Osteoblast (primary cell): Measurements from ENCODE around the gene GPR156. TPM values are rescaled to one million over a fixed set of nuclear protein-coding genes. Genes with fewer than 3 reads are reported as not detected.
"Not testable (repeated sequence)": the region's sequence is repeated elsewhere in the genome, so short reads cannot be mapped to it uniquely, and the experiment has no call there.

Experiments used
- DNase-seq: peaks from one replicate; pipeline ENCODE4 v3.0.0; 2011; ENCODE audit warnings: low spot score, mixed read lengths; ENCODE audit not compliant: insufficient read length; ENCODE audit errors: missing footprints
- H2AFZ ChIP-seq: 2 replicates; pipeline ENCODE4 v1.6.0; 2011; ENCODE audit warnings: mild to moderate bottlenecking, low read length
- H3K27ac ChIP-seq: 2 replicates; pipeline ENCODE4 v1.5.1; 2011; ENCODE audit warnings: mild to moderate bottlenecking, low read depth, low read length, moderate library complexity
- H3K27me3 ChIP-seq: 2 replicates; pipeline ENCODE4 v1.6.0; 2012; ENCODE audit warnings: mild to moderate bottlenecking, control low read depth, inconsistent platforms, low read length, moderate library complexity; ENCODE audit not compliant: insufficient read depth
- H3K36me3 ChIP-seq: 2 replicates; pipeline ENCODE4 v1.5.1; 2011; ENCODE audit warnings: mild to moderate bottlenecking, low read length, control low read depth, moderate library complexity; ENCODE audit not compliant: insufficient read depth
- H3K4me1 ChIP-seq: 2 replicates; pipeline ENCODE4 v1.5.1; 2011; ENCODE audit warnings: mild to moderate bottlenecking, low read length, control low read depth, moderate library complexity; ENCODE audit not compliant: insufficient read depth
- H3K4me2 ChIP-seq: 2 replicates; pipeline ENCODE4 v1.6.0; 2011; ENCODE audit warnings: mild to moderate bottlenecking, low read length; ENCODE audit not compliant: insufficient read depth
- H3K4me3 ChIP-seq: fragments of 200-600 bp; sonication (generic); 3 replicates; pipeline ENCODE4 v1.5.1; 2012; ENCODE audit warnings: mild to moderate bottlenecking, low read length, inconsistent platforms; ENCODE audit not compliant: insufficient read depth
- H3K79me2 ChIP-seq: 2 replicates; pipeline ENCODE4 v1.6.0; 2012; ENCODE audit warnings: mild to moderate bottlenecking, low read length, control low read depth, inconsistent platforms; ENCODE audit not compliant: insufficient read depth
- H3K9me3 ChIP-seq: 2 replicates; pipeline ENCODE4 v1.5.1; 2011; ENCODE audit warnings: low read depth, low read length, control low read depth
- H4K20me1 ChIP-seq: 2 replicates; pipeline ENCODE4 v1.6.0; 2012; ENCODE audit warnings: mild to moderate bottlenecking, low read length, control low read depth; ENCODE audit not compliant: insufficient read depth
- total RNA-seq: library from RNA; depleted of rRNA; stranded (reverse); fragments of >200 nt; gene quantifications from 2 replicates; pipeline ENCODE4 v1.2.3, GENCODE V29; 2012
- TF ChIP-seq, protein P1 (sequence below): IDR thresholded peaks from 2 replicates; pipeline ENCODE4 v1.5.1; 2011; ENCODE audit warnings: mild to moderate bottlenecking, low read depth, low read length, moderate library complexity; ENCODE audit errors: extremely low read depth

Gene GPR156
- total RNA-seq, 1 donor = 1.4 TPM

DNA sequence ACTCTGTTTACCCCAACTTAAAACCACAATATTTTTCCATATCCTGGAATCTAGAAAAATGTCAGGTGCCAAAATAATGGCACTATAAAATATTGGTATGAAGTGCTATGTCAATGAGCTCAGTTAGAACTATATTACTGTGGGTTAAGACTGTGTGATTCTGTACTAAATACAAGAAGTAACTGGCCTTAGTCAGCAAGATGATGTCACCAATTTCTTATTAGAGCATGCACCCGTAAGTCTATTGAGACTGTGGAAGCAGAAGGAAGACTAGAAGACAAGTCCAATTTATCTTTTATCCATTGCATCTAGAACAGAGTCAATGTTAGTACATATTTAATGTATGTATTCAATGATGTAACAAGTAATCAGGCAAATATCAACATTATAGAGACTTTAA, 39.2 kb upstream of the GPR156 start:
- Histone ChIP-seq H3K9me3 (no peaks in the 10 kb centered on the region), H3K79me2 (no peaks in the 10 kb centered on the region), H3K27me3 (no peaks in the 10 kb centered on the region), H3K4me1 (peaks cover 6% of the 10 kb centered on the region), H3K4me2 (no peak overlapping the region), H3K4me3 (no peak overlapping the region), H4K20me1 (no peaks in the 10 kb centered on the region), H2AFZ (no peak overlapping the region), H3K36me3 (peaks cover 1% of the 10 kb centered on the region), H3K27ac (peak overlapping the region; percentile 29)
- DNase-seq = no peak
- TF ChIP-seq, protein P1, sequence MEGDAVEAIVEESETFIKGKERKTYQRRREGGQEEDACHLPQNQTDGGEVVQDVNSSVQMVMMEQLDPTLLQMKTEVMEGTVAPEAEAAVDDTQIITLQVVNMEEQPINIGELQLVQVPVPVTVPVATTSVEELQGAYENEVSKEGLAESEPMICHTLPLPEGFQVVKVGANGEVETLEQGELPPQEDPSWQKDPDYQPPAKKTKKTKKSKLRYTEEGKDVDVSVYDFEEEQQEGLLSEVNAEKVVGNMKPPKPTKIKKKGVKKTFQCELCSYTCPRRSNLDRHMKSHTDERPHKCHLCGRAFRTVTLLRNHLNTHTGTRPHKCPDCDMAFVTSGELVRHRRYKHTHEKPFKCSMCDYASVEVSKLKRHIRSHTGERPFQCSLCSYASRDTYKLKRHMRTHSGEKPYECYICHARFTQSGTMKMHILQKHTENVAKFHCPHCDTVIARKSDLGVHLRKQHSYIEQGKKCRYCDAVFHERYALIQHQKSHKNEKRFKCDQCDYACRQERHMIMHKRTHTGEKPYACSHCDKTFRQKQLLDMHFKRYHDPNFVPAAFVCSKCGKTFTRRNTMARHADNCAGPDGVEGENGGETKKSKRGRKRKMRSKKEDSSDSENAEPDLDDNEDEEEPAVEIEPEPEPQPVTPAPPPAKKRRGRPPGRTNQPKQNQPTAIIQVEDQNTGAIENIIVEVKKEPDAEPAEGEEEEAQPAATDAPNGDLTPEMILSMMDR = no peak

DNA sequence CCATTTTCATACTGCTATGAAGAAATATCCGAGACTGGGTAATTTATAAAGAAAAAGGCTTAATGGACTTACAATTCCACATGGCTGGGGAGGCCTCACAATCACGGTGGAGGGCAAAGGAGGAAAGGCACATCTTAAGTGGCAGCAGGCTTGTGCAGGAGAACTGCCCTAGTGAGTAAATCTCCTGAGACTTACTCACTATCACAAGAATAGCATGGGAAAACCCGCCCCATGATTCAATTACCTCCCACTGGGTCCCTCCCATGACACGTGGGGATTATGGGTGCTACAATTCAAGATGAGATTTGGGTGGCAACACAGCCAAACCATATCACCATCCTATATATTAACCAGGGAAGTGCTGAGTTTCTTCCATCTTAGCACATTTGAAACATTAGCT, 38.7 kb upstream of the GPR156 start:
- DNase-seq, H4K20me1 ChIP-seq, H3K36me3 ChIP-seq, H3K4me2 ChIP-seq, H2AFZ ChIP-seq, H3K27me3 ChIP-seq, H3K79me2 ChIP-seq, H3K9me3 ChIP-seq, H3K4me3 ChIP-seq, H3K4me1 ChIP-seq: not testable (repeated sequence)
- peak overlapping the region; percentile 29 for H3K27ac ChIP-seq

- H3K36me3 ChIP-seq = no peaks in the 10 kb centered on the region
- no peaks in the 10 kb centered on the region for H3K9me3 ChIP-seq
Measured at GRCh38 chr3:120311863-120312794, 27.1 kb upstream of the GPR156 start.

DNA sequence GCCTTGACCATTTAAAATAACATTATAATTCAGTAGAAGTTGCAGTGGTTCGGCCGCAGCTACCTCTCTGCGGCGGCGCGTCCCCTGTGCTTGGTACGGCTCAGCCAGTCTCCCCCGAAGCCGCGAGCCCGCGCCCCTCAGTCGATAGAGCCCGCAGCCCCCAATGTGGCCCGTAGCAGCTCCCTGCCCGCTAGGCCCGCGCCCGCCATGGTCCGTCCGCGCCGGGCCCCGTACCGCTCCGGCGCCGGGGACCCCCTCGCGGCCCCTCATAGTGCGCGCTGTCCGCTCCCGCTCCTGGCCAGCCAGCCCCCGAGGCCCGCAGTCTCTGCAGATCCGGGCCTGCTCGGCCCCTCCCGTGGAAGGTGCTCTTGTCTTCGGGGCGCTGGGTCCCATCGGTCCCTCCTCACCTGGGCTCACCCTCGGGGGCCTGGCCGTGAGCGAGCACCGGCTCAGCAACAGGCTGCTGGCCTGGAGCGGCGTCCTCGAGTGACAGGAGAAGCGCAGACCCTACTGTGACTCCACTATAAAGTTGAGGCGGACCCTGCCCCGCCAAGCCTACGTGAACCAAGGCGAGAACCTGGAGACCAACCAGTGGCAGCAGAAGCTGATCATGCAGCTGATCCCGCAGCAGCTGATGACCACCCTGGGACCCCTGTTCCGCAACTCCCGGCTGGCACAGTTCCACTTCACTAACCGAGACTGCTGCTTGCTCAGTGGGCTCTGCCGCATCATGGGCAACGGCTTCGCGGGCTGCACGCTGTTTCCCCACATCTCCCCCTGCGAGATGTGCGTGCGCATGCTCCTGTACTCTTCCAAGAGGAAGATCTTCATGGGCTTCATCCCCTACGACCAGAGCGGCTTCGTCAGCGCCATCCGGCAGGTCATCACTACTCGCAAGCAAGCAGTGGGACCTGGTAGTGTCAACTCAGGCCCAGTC, 21.8 kb upstream of the GPR156 start:
- H3K27ac ChIP-seq = no peak overlapping the region
- no peaks in the 10 kb centered on the region for H3K27me3 ChIP-seq
- no peak overlapping the region for H3K4me2 ChIP-seq
- H3K4me3 ChIP-seq = no peak overlapping the region
- no peaks in the 10 kb centered on the region for H3K36me3 ChIP-seq
- no peaks in the 10 kb centered on the region for H4K20me1 ChIP-seq
- H2AFZ ChIP-seq = no peak overlapping the region
- peaks cover 3% of the 10 kb centered on the region for H3K4me1 ChIP-seq
- no peaks in the 10 kb centered on the region for H3K9me3 ChIP-seq
- DNase-seq = no peak
- TF ChIP-seq, protein P1 = no peak
- no peaks in the 10 kb centered on the region for H3K79me2 ChIP-seq

More at GRCh38 chr3:120311863-120312794, 27.1 kb upstream of the GPR156 start:
- no peaks in the 10 kb centered on the region for H4K20me1 ChIP-seq
- no peak overlapping the region for H3K4me2 ChIP-seq
- no peak overlapping the region for H3K4me3 ChIP-seq
- H3K4me1 ChIP-seq = no peaks in the 10 kb centered on the region
- H3K27me3 ChIP-seq = no peaks in the 10 kb centered on the region
- H3K27ac ChIP-seq = no peak overlapping the region
- no peak for DNase-seq
- H3K79me2 ChIP-seq = no peaks in the 10 kb centered on the region
- H2AFZ ChIP-seq = no peak overlapping the region
- TF ChIP-seq, protein P1 = no peak
